DND-41 (cell line): ENCODE data around the gene ARIH1.
"Not testable (repeated sequence)": the region's sequence is repeated elsewhere in the genome, so short reads cannot be mapped to it uniquely, and the experiment has no call there.

Experiments
- ATAC-seq: fragments of 200-7000 bp; cut with Tn5 transposase; 3 replicates; pipeline ENCODE4 v1.9.1; 2021; ENCODE audit warnings: low read depth; ENCODE audit not compliant: insufficient read depth
- DNase-seq: peaks from one replicate; pipeline ENCODE4 v3.0.0-alpha.2; 2020
- H2AFZ ChIP-seq: 2 replicates; pipeline ENCODE4 v1.6.0; 2012; ENCODE audit warnings: low read depth, low read length
- H3K27ac ChIP-seq: 2 replicates; pipeline ENCODE4 v1.5.1; 2012; ENCODE audit warnings: low read length, inconsistent platforms
- H3K27me3 ChIP-seq: fragments of 200-600 bp; sonication (generic); 2 replicates; pipeline ENCODE4 v1.6.0; 2012; ENCODE audit warnings: low read length, mild to moderate bottlenecking, inconsistent platforms; ENCODE audit not compliant: insufficient read depth, poor library complexity
- H3K36me3 ChIP-seq: 2 replicates; pipeline ENCODE4 v1.5.1; 2012; ENCODE audit warnings: low read length, inconsistent platforms; ENCODE audit not compliant: insufficient read depth
- H3K4me1 ChIP-seq: 2 replicates; pipeline ENCODE4 v1.5.1; 2012; ENCODE audit warnings: mild to moderate bottlenecking, low read length; ENCODE audit not compliant: insufficient read depth
- H3K4me2 ChIP-seq: 2 replicates; pipeline ENCODE4 v1.6.0; 2012; ENCODE audit warnings: mild to moderate bottlenecking, moderate library complexity, low read length, inconsistent platforms; ENCODE audit not compliant: insufficient read depth
- H3K4me3 ChIP-seq, 2 experiments: fragments of 200-600 bp in 1 of 2; shearing (Covaris generic) in 1 of 2; 2 replicates each; pipeline ENCODE4 v1.5.1; 2012 to 2016; ENCODE audit warnings: inconsistent platforms in 2 of 2, low read length in 2 of 2, mild to moderate bottlenecking in 2 of 2, low read depth in 1 of 2, moderate library complexity in 1 of 2
- H3K79me2 ChIP-seq: 2 replicates; pipeline ENCODE4 v1.6.0; 2012; ENCODE audit warnings: low read length, inconsistent platforms; ENCODE audit not compliant: insufficient read depth
- H3K9ac ChIP-seq: 2 replicates; pipeline ENCODE4 v1.6.0; 2012; ENCODE audit warnings: low read depth, mild to moderate bottlenecking, inconsistent platforms, low read length, moderate library complexity
- H3K9me3 ChIP-seq: 2 replicates; pipeline ENCODE4 v1.5.1; 2012; ENCODE audit warnings: low read length, moderate library complexity, mild to moderate bottlenecking, inconsistent platforms; ENCODE audit not compliant: insufficient read depth, severe bottlenecking
- H4K20me1 ChIP-seq: 2 replicates; pipeline ENCODE4 v1.6.0; 2012; ENCODE audit warnings: low read length; ENCODE audit not compliant: insufficient read depth
- EZH2 ChIP-seq: IDR thresholded peaks from 3 replicates; pipeline ENCODE4 v1.6.1; 2012; ENCODE audit warnings: borderline replicate concordance, low read depth, mild to moderate bottlenecking, moderate library complexity, low read length, inconsistent platforms; ENCODE audit not compliant: severe bottlenecking
- TF ChIP-seq, protein P1 (sequence below): IDR thresholded peaks from 2 replicates; pipeline ENCODE4 v1.5.1; 2012; ENCODE audit warnings: borderline replicate concordance, low read length, moderate library complexity, mild to moderate bottlenecking; ENCODE audit not compliant: poor library complexity, severe bottlenecking; ENCODE audit errors: extremely low read depth

Gene ARIH1, protein sequence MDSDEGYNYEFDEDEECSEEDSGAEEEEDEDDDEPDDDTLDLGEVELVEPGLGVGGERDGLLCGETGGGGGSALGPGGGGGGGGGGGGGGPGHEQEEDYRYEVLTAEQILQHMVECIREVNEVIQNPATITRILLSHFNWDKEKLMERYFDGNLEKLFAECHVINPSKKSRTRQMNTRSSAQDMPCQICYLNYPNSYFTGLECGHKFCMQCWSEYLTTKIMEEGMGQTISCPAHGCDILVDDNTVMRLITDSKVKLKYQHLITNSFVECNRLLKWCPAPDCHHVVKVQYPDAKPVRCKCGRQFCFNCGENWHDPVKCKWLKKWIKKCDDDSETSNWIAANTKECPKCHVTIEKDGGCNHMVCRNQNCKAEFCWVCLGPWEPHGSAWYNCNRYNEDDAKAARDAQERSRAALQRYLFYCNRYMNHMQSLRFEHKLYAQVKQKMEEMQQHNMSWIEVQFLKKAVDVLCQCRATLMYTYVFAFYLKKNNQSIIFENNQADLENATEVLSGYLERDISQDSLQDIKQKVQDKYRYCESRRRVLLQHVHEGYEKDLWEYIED

DNA sequence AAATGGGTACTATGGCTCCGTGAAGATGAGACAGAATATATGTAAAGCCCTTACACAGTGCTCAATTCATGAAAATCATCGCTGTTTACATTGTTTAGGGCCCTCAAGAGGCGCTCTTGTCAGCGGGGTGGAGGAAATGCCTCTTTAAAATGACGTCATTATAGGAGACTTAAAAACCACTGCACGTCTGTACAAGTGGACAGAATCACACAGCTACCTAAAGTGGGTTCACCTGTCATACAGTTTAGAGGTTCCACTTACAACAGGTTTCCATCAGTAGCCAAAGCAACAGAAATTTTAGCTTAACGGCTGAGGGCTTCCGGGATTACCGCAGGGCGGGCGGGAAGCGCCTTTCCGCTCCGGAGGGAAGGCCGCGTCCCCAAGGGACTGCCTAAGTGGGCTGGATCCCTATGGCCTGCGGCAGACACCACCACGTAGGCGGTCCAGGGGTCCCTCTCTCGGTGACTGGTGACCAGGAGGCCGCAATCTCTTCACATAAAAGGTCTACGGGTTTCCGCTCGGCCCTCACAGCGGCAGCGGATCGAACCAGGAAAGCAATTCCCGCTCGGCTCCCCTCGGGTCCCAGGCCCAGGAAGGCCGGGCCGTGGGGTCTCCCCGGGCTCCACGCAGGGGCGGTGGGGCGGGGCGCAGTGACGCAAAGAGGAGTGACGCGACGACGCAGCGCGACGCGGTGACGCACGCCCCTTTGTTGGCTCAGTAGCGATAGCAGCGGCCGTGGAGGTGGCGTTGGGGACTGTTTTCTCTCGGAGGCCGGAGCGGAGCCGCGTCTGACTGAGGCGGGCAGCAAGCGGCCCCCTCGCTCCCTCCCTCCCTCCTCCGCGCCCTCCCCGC is at the start of gene ARIH1:
ARIH1 (plus strand) TSS at position 717 of the 852 bp plus-strand sequence. CDS start 310 bp downstream, outside the sequence.
- H4K20me1 ChIP-seq, result peaks cover 42% of the 10 kb centered on the region
- H2AFZ ChIP-seq, result peak within 1 kb of the TSS; percentile 84
- no peak for TF ChIP-seq EZH2
- TF ChIP-seq, protein P1, sequence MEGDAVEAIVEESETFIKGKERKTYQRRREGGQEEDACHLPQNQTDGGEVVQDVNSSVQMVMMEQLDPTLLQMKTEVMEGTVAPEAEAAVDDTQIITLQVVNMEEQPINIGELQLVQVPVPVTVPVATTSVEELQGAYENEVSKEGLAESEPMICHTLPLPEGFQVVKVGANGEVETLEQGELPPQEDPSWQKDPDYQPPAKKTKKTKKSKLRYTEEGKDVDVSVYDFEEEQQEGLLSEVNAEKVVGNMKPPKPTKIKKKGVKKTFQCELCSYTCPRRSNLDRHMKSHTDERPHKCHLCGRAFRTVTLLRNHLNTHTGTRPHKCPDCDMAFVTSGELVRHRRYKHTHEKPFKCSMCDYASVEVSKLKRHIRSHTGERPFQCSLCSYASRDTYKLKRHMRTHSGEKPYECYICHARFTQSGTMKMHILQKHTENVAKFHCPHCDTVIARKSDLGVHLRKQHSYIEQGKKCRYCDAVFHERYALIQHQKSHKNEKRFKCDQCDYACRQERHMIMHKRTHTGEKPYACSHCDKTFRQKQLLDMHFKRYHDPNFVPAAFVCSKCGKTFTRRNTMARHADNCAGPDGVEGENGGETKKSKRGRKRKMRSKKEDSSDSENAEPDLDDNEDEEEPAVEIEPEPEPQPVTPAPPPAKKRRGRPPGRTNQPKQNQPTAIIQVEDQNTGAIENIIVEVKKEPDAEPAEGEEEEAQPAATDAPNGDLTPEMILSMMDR, result peak; percentile 54
- peak within 1 kb of the TSS; percentile 97 for H3K27ac ChIP-seq
- peaks cover 40% of the 10 kb centered on the region for H3K4me1 ChIP-seq
- H3K79me2 ChIP-seq, result peaks cover 59% of the 10 kb centered on the region
- peak within 1 kb of the TSS; percentile 95 for H3K9ac ChIP-seq
- peak; percentile 81 for ATAC-seq
- H3K4me3 ChIP-seq, result peak within 1 kb of the TSS; percentile 82 to 94
- peaks cover 21% of the 10 kb centered on the region for H3K36me3 ChIP-seq
- peak within 1 kb of the TSS; percentile 81 for H3K4me2 ChIP-seq
- peak; percentile 93 for DNase-seq
- H3K9me3 ChIP-seq, result no peaks in the 10 kb centered on the region
- H3K27me3 ChIP-seq, result no peaks in the 10 kb centered on the region

DNA sequence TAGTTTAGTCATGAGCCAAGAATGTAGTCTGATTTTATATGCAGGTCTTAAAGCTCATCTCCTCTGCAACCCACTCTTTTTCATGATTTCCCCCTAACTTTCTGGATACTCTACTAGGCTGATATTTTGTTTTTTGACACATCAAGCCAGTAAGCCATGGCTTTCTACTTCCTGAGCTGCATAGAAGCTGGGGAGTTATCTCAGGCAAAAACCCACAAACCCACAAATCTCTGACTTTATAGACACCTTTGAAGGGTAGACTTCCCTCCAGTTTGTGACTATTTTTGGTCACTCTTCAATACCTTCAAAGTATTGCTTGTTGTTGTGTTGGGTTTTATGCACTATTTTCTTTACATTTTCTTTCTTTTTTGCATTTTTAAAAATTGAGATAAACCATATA is 47.4 kb upstream of the ARIH1 start:
- H2AFZ ChIP-seq, result no peak overlapping the region
- H3K4me3 ChIP-seq, result no peak overlapping the region
- no peaks in the 10 kb centered on the region for H3K4me1 ChIP-seq
- H3K4me2 ChIP-seq, result no peak overlapping the region
- no peak for DNase-seq
- no peaks in the 10 kb centered on the region for H3K36me3 ChIP-seq
- ATAC-seq, result peak; percentile 55; the same call in 1 of the 3 replicates
- TF ChIP-seq EZH2, result no peak
- TF ChIP-seq, protein P1, result no peak
- no peaks in the 10 kb centered on the region for H3K9me3 ChIP-seq
- no peaks in the 10 kb centered on the region for H3K27me3 ChIP-seq
- no peak overlapping the region for H3K9ac ChIP-seq
- no peaks in the 10 kb centered on the region for H4K20me1 ChIP-seq
- no peaks in the 10 kb centered on the region for H3K79me2 ChIP-seq
- H3K27ac ChIP-seq, result no peak overlapping the region

DNA sequence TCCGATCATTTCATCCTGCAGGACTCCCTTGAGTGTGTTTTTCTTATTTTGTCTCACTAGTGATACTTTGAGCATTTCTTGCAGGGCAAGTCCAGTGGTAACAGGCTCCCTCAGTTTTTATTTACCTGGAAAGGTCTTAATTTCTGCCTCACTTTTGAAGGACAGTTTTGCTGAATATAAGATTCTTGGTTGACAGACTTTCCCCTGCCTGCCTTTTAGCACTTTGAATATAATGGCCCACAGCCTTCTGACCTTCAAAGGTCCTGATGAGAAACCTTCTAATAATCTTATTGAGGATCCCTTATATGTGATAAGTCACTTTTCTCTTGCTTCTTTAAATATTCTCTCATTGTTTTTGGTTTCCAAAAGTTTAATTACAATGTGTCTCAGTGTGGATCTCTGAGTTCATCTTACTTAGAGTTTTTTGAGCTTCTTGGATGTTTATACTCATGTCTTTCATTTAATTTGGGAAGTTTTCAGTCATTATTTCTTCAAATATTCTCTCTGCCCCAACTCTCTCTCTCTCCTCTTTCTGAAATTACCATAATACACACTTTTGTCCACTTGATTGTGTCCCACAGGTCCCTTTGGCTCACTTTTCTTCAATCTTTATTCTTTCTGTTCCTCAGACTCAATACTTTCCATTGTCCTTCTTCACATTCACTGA is 36.3 kb upstream of the ARIH1 start:
- H3K9ac ChIP-seq, result no peak overlapping the region
- H3K4me1 ChIP-seq, result no peaks in the 10 kb centered on the region
- DNase-seq (no peak), ATAC-seq (no peak)
- H3K9me3 ChIP-seq, result no peaks in the 10 kb centered on the region
- H3K4me3 ChIP-seq, result no peak overlapping the region
- no peaks in the 10 kb centered on the region for H3K36me3 ChIP-seq
- no peak overlapping the region for H3K4me2 ChIP-seq
- H3K27me3 ChIP-seq, result no peaks in the 10 kb centered on the region
- TF ChIP-seq, protein P1, result no peak
- TF ChIP-seq EZH2, result no peak
- H2AFZ ChIP-seq, result no peak overlapping the region
- no peaks in the 10 kb centered on the region for H4K20me1 ChIP-seq
- H3K27ac ChIP-seq, result no peak overlapping the region
- no peaks in the 10 kb centered on the region for H3K79me2 ChIP-seq

DNA sequence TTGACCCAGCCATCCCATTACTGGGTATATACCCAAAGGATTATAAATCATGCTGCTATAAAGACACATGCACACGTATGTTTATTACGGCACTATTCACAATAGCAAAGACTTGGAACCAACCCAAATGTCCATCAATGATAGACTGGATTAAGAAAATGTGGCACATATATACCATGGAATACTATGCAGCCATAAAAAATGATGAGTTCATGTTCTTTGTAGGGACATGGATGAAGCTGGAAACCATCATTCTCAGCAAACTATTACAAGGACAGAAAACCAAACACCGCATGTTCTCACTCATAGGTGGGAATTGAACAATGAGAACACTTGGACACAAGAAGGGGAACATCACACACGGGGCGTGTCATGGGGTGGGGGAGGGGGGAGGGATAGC is 31.3 kb upstream of the ARIH1 start:
- not testable (repeated sequence) for H3K4me2 ChIP-seq, H3K27me3 ChIP-seq, ATAC-seq, H3K36me3 ChIP-seq, H3K79me2 ChIP-seq, H3K9me3 ChIP-seq, H4K20me1 ChIP-seq, H3K9ac ChIP-seq, H3K4me3 ChIP-seq, H3K27ac ChIP-seq, H2AFZ ChIP-seq, DNase-seq, H3K4me1 ChIP-seq
